Omental fat pad (tissue), 4 donors: ENCODE results near the gene SAP30BP. TPM values are rescaled to one million over a fixed set of nuclear protein-coding genes. Genes with fewer than 3 reads are reported as not detected.

Source experiments
- ATAC-seq: fragments of 150-250 bp; one replicate; pipeline ENCODE4 v1.9.1; 2016; ENCODE audit warnings: mild to moderate bottlenecking, moderate library complexity; ENCODE audit not compliant: low FRiP score
- DNase-seq: peaks from one replicate; pipeline ENCODE4 v3.0.0-alpha.2; 2019; ENCODE audit warnings: low spot score
- total RNA-seq, 4 donors: library from RNA; depleted of rRNA; stranded (reverse); fragments of >200 nt; gene quantifications; one replicate each; pipeline ENCODE4 v1.1.0, GENCODE V29; 2016
- TF ChIP-seq, protein P1 (sequence below), 3 donors: fragments of 450-650 bp; IDR thresholded peaks; one replicate each; pipeline ENCODE4 v1.5.1; 2016 to 2017; ENCODE audit warnings: antibody characterized with exemption in 3 of 3, mild to moderate bottlenecking in 3 of 3, moderate library complexity in 2 of 3

Gene SAP30BP
- total RNA-seq, 4 donors from 2014 or later = 52.9 to 105 (median 68.8) TPM

DNA sequence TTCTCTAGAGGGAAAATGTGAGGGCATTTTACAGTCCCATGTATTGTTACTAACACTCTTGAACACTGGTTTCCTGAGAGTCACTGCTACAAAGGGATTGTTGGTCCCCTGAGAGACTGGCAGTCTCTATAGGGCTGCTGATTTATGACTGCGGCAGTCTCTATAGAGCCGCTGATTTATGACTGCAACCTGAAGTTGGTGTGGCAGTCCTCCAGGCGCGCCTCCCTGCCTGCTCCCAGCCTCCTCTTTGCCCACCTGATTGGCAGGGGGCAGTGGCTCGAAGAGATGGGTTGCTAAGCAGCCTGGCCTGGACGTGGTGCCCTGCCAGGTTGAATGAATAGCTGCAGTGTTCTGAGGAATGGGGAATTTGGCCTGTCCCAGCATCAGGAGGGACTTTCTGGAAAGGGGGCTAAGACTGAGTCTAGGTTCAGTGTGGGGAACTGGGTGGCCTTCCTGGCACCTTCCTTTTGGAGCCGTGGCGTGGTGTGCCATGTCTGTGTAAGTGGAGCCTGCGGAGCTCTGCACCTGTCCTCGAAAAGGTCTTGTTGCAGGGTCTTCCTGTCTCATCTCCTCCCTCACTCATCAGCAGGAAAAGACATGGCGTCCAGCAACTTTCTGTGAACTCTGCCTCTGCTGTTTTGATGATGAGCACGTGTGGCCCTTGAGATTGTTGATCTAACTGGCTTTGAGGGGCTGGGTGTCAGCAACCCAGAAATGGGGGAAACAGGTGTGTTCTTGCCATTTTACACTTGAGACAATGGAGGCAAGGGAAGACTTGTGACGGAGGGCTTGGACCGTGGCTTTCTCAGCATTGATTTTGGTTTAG is 24.9 kb downstream of the SAP30BP start:
- DNase-seq = no peak
- no peak for ATAC-seq
- TF ChIP-seq, protein P1, sequence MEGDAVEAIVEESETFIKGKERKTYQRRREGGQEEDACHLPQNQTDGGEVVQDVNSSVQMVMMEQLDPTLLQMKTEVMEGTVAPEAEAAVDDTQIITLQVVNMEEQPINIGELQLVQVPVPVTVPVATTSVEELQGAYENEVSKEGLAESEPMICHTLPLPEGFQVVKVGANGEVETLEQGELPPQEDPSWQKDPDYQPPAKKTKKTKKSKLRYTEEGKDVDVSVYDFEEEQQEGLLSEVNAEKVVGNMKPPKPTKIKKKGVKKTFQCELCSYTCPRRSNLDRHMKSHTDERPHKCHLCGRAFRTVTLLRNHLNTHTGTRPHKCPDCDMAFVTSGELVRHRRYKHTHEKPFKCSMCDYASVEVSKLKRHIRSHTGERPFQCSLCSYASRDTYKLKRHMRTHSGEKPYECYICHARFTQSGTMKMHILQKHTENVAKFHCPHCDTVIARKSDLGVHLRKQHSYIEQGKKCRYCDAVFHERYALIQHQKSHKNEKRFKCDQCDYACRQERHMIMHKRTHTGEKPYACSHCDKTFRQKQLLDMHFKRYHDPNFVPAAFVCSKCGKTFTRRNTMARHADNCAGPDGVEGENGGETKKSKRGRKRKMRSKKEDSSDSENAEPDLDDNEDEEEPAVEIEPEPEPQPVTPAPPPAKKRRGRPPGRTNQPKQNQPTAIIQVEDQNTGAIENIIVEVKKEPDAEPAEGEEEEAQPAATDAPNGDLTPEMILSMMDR (IDR thresholded peaks at IDR 0.05) = no peak

- TF ChIP-seq, protein P1 (IDR thresholded peaks at IDR 0.05) = no peak
- DNase-seq (no peak), ATAC-seq (no peak)
Observed at GRCh38 chr17:75692976-75693375, 25.8 kb downstream of the SAP30BP start.

- ATAC-seq (peak; percentile 47), DNase-seq (peak; percentile 38)
- TF ChIP-seq, protein P1 (IDR thresholded peaks at IDR 0.05) = no peak
Observed at GRCh38 chr17:75693500-75694481, 26.7 kb downstream of the SAP30BP start.

DNA sequence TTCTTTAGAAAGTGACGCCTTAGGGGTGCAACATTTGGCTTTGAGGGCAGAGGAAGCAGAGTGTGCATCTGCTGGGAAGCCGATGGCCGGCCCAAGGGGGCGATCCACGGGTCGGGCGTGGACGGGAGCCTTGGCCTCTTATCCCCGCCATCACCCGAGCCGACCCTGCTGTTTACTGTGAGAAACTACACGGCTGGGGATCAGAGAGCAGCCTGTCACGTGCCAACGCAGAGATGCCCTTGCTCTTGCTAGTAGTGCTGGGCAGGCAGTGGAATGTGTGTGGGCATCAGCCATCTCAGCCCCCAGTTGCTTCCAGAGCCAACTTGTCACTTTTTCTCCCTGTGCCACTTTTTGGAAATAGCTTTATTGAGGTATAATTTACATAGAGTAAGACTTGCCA is 27.4 kb downstream of the SAP30BP start:
- DNase-seq = no peak
- TF ChIP-seq, protein P1 (IDR thresholded peaks at IDR 0.05) = no peak
- no peak for ATAC-seq

- ATAC-seq (no peak), DNase-seq (no peak)
- TF ChIP-seq, protein P1 (IDR thresholded peaks at IDR 0.05) = no peak
Observed at GRCh38 chr17:75695141-75695829, 28.1 kb downstream of the SAP30BP start.

DNA sequence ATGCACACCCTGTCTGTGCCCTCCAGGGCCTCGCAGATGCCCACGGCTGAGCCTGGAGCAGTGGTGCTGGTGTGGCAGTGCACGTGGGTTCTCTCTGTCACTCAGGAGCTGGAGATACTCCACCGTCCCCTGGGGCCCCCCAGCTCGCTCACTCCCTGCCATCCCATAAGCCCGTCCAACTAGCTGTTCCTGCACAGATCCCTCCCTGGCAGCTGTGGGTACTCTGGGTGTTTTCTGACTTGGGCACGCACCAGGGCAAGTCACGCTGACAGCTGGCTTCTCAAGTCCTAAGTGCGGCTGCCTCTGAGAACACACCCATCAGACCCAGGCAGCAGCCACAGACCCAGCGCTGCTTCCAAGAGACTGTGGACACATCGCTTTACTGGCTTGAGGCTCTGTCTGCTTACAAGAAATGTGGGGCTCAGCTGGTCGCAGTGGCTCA is 28.7 kb downstream of the SAP30BP start:
- TF ChIP-seq, protein P1 (IDR thresholded peaks at IDR 0.05) = no peak
- ATAC-seq (no peak), DNase-seq (no peak)
